Peyer's patch (tissue), 4 donors: ENCODE measurements around the gene SYNE2. TPM values are rescaled to one million over a fixed set of nuclear protein-coding genes. Genes with fewer than 3 reads are reported as not detected.

ENCODE experiments used
- DNase-seq, 3 donors: peaks; one replicate each; pipeline ENCODE4 v3.0.0-alpha.2; 2017 to 2019
- H3K27ac ChIP-seq, 4 donors: fragments of 200-600 bp; sonication (generic); one replicate each; pipeline ENCODE4 v1.5.1; 2016 to 2019
- H3K27me3 ChIP-seq, 2 donors: fragments of 200-600 bp; sonication (generic); one replicate each; pipeline ENCODE4 v1.5.1; 2019
- H3K36me3 ChIP-seq, 3 donors: fragments of 200-600 bp; sonication (generic); one replicate each; pipeline ENCODE4 v1.5.1; 2016 to 2019
- H3K4me1 ChIP-seq, 4 donors: fragments of 200-600 bp; sonication (generic); one replicate each; pipeline ENCODE4 v1.5.1; 2016 to 2019
- H3K4me3 ChIP-seq, 4 donors: fragments of 200-600 bp; sonication (generic); 1 replicate in 3 of 4; 2 replicates in 1 of 4; pipeline ENCODE4 v1.5.1; 2016 to 2019; ENCODE audit warnings: mild to moderate bottlenecking in 1 of 4
- H3K9me3 ChIP-seq, 4 donors: fragments of 200-600 bp; sonication (generic); one replicate each; pipeline ENCODE4 v1.5.1; 2016 to 2019; ENCODE audit warnings: mild to moderate bottlenecking in 1 of 4
- CTCF ChIP-seq, 6 experiments: fragments of 450-650 bp in 4 of 6; fragments of 200-600 bp in 2 of 6; sonication (generic) in 1 of 6; IDR thresholded peaks; one replicate each; pipeline ENCODE4 v1.5.1; 2017 to 2019; ENCODE audit warnings: antibody characterized with exemption in 6 of 6, mild to moderate bottlenecking in 3 of 6, moderate library complexity in 1 of 6
- POLR2A ChIP-seq, 2 donors: fragments of 450-650 bp; IDR thresholded peaks; one replicate each; pipeline ENCODE4 v1.5.1; 2017; ENCODE audit warnings: antibody characterized with exemption in 2 of 2, mild to moderate bottlenecking in 2 of 2, moderate library complexity in 2 of 2
- total RNA-seq, 4 donors: library from RNA; depleted of rRNA; stranded (reverse); fragments of >200 nt; gene quantifications; one replicate each; pipeline ENCODE4 v1.1.0, GENCODE V29; 2016

SYNE2 gene
- total RNA-seq, 4 donors from 2014 or later: 106 to 243 (median 153) TPM

- Histone ChIP-seq H3K9me3 (no peaks in the 10 kb centered on the region), H3K27me3 (no peaks in the 10 kb centered on the region), H3K4me1 (no peaks in the 10 kb centered on the region), H3K36me3 (peaks cover 0 to 55% (median 5%) of the 10 kb centered on the region in 3 donors), H3K27ac (no peak overlapping the region), H3K4me3 (no peak overlapping the region)
- no peak for DNase-seq
- TF ChIP-seq POLR2A (IDR thresholded peaks at IDR 0.05): no peak
- no peak for TF ChIP-seq CTCF (IDR thresholded peaks at IDR 0.05)
These were observed 142.5 kb downstream of the SYNE2 start for GRCh38 chr14:63995285-63995684.

DNA sequence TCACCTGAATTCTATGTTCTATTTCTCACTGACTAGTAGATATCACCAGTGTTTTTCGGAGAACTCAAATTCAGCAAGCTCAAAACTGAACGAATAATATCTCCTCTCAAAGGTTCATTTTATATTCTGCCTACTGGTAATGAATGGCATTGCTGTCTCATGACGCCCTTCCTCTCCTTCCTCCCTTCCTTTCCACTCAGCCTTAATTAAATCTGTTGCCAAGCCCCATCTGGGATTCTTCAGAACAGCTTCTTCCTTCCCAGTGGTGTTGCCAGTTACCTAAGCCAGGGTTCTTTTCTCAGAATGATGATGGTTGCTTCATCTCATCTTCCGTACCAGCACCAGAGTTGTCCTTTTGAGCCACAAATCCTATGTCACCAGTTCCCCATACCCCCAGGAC lies 143.2 kb downstream of the SYNE2 start:
- H3K36me3 ChIP-seq: peaks cover 0 to 49% (median 5%) of the 10 kb centered on the region in 3 donors
- no peak overlapping the region for H3K27ac ChIP-seq
- no peak overlapping the region for H3K4me3 ChIP-seq
- TF ChIP-seq POLR2A (IDR thresholded peaks at IDR 0.05): no peak
- no peak for TF ChIP-seq CTCF (IDR thresholded peaks at IDR 0.05)
- no peaks in the 10 kb centered on the region for H3K9me3 ChIP-seq
- DNase-seq: no peak
- H3K4me1 ChIP-seq: no peaks in the 10 kb centered on the region
- no peaks in the 10 kb centered on the region for H3K27me3 ChIP-seq

DNA sequence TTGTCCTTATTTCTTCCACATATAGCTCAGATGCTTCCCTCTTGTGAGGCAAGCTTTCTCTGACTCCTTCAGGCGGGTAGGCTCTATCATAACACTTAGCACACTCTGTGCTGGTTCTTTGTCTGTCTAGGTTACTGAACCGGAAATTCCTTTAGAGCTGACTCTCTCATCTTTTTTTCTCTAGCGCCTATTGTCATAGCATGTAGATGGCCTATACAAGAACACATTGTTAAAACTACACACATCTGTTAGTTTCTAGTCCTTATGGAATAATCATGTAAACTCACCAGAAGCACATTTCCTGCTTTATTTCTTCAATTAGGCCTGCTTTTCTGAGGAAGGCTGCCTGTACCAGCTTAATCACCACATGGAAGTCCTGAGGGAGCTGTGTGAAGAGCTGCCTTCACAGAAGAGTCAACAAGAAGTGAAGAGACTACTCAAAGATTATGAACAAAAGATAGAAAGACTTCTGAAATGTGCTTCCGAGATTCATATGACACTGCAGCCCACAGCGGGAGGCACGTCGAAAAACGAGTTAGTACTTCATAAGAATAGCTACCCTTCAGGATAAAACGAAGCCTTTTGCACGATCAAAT lies 143.9 kb downstream of the SYNE2 start:
- DNase-seq: no peak
- peaks cover 0 to 47% (median 5%) of the 10 kb centered on the region in 3 donors for H3K36me3 ChIP-seq
- no peaks in the 10 kb centered on the region for H3K4me1 ChIP-seq
- no peak overlapping the region for H3K27ac ChIP-seq
- H3K27me3 ChIP-seq: no peaks in the 10 kb centered on the region
- no peak overlapping the region for H3K4me3 ChIP-seq
- no peaks in the 10 kb centered on the region for H3K9me3 ChIP-seq
- TF ChIP-seq CTCF (IDR thresholded peaks at IDR 0.05) (no peak), POLR2A (IDR thresholded peaks at IDR 0.05) (no peak)

DNA sequence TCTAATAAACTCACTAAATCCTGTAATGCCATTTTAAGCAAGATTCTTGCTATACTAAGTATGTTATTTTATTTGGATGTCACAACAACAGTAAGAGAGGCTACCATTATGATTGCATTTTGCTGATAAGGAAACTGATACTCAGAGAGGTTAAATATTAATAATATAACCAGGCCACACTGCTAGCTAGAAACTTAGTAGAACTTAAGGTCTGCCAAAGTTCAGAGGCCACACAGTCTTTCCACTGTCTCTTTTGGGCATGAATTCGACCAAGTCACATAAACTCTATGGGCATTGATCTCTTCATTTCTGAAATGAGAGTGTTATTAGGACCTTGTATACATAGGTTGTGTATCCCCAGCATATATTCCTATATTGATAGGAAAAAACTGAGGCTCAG lies 147.9 kb downstream of the SYNE2 start:
- Histone ChIP-seq H3K4me1 (no peaks in the 10 kb centered on the region), H3K27ac (no peak overlapping the region), H3K36me3 (peaks cover 0 to 65% (median 5%) of the 10 kb centered on the region in 3 donors), H3K4me3 (no peak overlapping the region), H3K27me3 (no peaks in the 10 kb centered on the region), H3K9me3 (no peaks in the 10 kb centered on the region)
- DNase-seq: no peak
- TF ChIP-seq CTCF (IDR thresholded peaks at IDR 0.05) (no peak), POLR2A (IDR thresholded peaks at IDR 0.05) (no peak)

GRCh38 chr14:64005822-64006221 lies 153.0 kb downstream of the SYNE2 start:
- no peaks in the 10 kb centered on the region for H3K27me3 ChIP-seq
- TF ChIP-seq POLR2A (IDR thresholded peaks at IDR 0.05) (no peak), CTCF (IDR thresholded peaks at IDR 0.05) (no peak)
- H3K36me3 ChIP-seq: peaks cover 0 to 47% (median 0%) of the 10 kb centered on the region in 3 donors
- H3K9me3 ChIP-seq: no peaks in the 10 kb centered on the region
- no peak overlapping the region for H3K4me3 ChIP-seq
- no peak for DNase-seq
- no peak overlapping the region for H3K27ac ChIP-seq
- H3K4me1 ChIP-seq: no peaks in the 10 kb centered on the region

DNA sequence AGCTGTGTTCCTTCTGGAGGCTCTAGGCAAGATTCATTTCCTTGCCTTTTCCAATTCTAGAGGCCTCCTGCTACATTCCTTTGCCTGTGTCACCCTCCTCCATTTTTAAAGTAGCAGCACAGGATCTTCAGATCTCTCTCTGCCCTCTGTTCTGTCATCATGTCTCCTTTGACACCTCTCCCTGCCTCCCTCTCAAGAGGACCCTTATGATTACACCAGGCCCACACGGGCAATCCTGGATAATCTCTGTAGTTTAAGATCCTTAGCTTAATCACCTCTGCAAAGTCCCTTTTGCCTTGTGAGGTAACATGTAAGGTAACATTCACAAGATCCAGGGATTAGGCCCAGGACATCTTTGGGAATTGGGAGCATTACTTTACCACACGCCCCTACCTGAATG lies 155.2 kb downstream of the SYNE2 start:
- H3K4me1 ChIP-seq: no peaks in the 10 kb centered on the region
- no peak overlapping the region for H3K27ac ChIP-seq
- TF ChIP-seq POLR2A (IDR thresholded peaks at IDR 0.05) (no peak), CTCF (IDR thresholded peaks at IDR 0.05) (no peak)
- H3K9me3 ChIP-seq: no peaks in the 10 kb centered on the region
- no peak for DNase-seq
- no peaks in the 10 kb centered on the region for H3K27me3 ChIP-seq
- H3K4me3 ChIP-seq: no peak overlapping the region
- peaks cover 0 to 48% (median 0%) of the 10 kb centered on the region in 3 donors for H3K36me3 ChIP-seq
